Erythroblast (primary cell): Measurements from ENCODE around the gene DRC3.

ENCODE experiments used
- DNase-seq, 2 experiments: peaks; one replicate each; lab custom pipeline; 2025; lab: John Stamatoyannopoulos, UW
- GATA1 ChIP-seq: IDR thresholded peaks from 2 replicates; pipeline ENCODE4 v1.6.1; 2011; ENCODE audit warnings: low read depth, mild to moderate bottlenecking, control low read depth, low read length, moderate library complexity
- POLR2A ChIP-seq: IDR thresholded peaks from 2 replicates; pipeline ENCODE4 v1.6.1; 2011; ENCODE audit warnings: mild to moderate bottlenecking, low read length

Gene DRC3

DNA sequence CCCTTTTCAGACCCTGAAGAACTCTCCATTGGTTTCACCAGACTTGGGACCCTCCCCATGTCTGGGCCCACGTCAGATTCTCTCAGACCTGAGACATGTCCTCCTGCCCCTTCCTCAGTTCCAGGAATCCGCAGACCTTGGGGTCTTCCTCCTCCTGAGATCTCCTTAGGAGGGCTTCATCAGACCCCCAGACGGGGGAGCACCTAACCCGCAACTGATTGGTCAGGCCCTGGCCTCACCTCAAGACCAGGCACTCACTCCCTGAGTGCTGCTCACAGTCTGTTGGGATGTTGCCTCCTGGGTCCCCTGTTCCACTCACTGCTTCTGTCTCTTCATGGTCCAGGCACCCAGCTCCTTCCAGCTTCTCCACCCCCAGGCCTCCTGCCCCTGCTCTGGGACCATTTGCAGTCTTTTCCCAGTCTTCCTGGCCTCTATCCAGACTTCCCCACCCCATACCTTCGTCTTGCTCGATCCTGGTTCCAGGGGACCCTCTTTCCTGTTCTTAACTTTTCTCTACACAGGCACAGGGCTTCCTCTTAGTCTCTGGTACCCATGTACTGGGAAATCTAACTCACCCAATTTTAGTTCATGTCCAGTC, 67.7 kb downstream of the DRC3 start:
- TF ChIP-seq GATA1 (no peak), POLR2A (no peak)
- peak in 1 of 2 experiments; percentile 47 for DNase-seq

DNA sequence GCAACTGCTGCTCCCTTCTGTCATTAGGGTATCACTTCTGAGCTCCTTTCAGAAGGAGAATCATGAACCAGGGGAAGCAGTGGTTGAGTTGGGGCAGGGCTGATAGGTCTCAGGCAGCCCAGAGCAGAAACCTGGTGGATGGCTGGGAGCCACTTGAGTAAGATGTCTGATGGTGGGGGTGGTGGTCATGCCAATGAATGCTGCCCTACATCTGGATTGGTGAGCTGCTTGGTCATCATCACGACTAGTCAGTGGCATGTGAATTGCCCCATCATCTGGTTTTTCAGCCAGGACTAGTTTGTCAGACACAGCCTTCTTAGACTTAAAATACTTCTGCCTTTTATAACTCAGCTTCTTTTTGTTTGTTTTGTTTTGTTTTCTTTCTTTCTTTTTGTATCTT, 69.1 kb downstream of the DRC3 start:
- TF ChIP-seq GATA1, result no peak
- TF ChIP-seq POLR2A, result no peak
- peak; percentile 31 to 36 for DNase-seq

DNA sequence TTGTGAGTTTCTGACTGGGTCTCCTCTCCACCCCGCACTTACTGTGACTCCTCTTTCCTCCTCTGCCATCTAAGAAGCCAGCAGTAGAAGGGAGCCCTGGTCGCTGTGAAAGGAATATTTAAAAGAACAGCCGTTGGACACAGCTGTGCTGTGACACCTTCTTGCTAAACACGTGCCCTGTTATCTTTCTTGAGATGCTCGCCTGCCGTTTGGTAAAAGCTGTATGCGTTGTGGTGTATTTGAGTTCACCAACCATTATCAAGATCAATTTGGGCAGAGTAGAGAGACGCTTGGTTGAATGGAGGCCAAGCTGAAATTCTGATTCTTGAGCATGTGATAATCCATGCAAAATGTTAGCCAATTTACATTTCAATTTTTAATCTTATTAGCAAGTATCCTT, 70.3 kb downstream of the DRC3 start:
- peak; percentile 56 to 70 for DNase-seq
- no peak for TF ChIP-seq POLR2A
- no peak for TF ChIP-seq GATA1

- TF ChIP-seq POLR2A, result no peak
- TF ChIP-seq GATA1, result no peak
- peak; percentile 28 to 39 for DNase-seq
These were observed 70.8 kb downstream of the DRC3 start for GRCh38 chr17:18043491-18043890.

DNA sequence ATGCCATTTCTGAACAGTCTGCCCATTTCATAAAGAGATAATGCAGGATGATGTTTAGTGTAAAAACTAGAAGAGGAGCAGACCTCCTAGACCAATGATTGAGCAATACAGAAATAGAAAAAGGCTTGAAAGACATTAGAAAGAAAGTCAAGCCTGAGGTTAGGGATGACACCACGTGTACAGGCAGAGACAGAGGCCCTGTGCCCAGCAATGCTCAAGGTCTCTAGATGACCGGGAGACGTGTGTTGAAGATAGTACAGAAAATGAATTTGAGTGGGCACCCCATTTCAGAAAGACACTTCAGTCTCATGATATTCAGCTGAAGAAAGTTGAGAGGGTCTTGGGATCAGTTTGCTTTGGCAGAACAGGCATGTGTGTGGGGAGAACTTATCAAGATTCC, 71.9 kb downstream of the DRC3 start:
- TF ChIP-seq POLR2A, result no peak
- TF ChIP-seq GATA1, result no peak
- DNase-seq, result no peak

- DNase-seq, result no peak
- TF ChIP-seq POLR2A (no peak), GATA1 (no peak)
These were observed 73.2 kb downstream of the DRC3 start for GRCh38 chr17:18045691-18046350.

- DNase-seq, result no peak
- TF ChIP-seq GATA1 (no peak), POLR2A (no peak)
These were observed 82.9 kb downstream of the DRC3 start for GRCh38 chr17:18055597-18055996.

DNA sequence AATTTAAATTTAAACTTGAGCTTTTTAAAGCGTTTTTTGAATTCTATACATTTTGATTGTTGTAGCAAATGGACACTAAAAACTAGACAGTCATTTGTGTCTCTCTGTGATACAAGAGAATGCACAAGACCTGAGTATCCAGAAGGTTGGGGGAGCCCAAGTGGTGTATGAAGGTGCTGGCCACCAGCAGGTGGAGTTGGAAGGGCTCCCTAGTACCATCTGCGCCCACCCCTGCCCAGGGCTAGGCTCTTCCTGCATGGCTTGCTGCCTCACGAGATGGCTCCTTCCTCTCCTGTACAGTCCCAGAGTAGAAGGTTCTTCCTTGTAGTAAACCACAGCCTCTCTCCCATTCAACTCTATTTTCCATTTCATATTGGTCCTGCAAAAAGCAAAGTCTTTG, 83.6 kb downstream of the DRC3 start:
- TF ChIP-seq POLR2A (no peak), GATA1 (no peak)
- DNase-seq, result no peak

DNA sequence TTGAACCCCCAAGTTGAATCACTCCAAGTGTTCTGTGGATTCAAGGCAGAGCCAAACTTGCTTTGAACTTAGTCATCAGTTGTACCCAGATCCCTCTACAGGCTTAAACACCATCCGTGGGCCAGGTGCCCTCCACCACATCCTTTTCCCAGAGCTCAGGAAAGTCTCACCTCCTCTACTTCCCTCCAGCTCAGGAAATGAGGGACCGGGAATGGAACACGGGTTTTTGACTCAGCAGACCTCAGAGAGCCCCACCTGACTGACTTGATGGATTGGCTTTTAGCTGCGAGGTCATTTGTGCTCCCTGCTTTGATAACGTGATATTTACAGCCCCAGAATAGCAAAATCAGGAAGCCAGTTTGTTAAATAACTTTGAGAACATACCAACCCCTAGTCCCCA, 86.6 kb downstream of the DRC3 start:
- TF ChIP-seq GATA1 (no peak), POLR2A (no peak)
- no peak for DNase-seq

GRCh38 chr17:18064053-18064452, 91.4 kb downstream of the DRC3 start:
- DNase-seq, result no peak
- TF ChIP-seq GATA1, result no peak
- TF ChIP-seq POLR2A, result no peak

- DNase-seq, result no peak
- TF ChIP-seq GATA1 (no peak), POLR2A (no peak)
These were observed 92.9 kb downstream of the DRC3 start for GRCh38 chr17:18065546-18065945.
